Urothelium cell line (cell line): ENCODE results near the gene PTPN20.
"Not testable (repeated sequence)": the region's sequence is repeated elsewhere in the genome, so short reads cannot be mapped to it uniquely, and the experiment has no call there.

Source experiments
- DNase-seq: peaks from one replicate; pipeline ENCODE4 v3.0.0; 2011; ENCODE audit warnings: low spot score, mixed read lengths
- FAIRE-seq: peaks from 2 replicates; lab custom pipeline; 2011; peaks lifted over from hg19 to GRCh38; lab: Jason Lieb, UNC

Gene PTPN20

DNA sequence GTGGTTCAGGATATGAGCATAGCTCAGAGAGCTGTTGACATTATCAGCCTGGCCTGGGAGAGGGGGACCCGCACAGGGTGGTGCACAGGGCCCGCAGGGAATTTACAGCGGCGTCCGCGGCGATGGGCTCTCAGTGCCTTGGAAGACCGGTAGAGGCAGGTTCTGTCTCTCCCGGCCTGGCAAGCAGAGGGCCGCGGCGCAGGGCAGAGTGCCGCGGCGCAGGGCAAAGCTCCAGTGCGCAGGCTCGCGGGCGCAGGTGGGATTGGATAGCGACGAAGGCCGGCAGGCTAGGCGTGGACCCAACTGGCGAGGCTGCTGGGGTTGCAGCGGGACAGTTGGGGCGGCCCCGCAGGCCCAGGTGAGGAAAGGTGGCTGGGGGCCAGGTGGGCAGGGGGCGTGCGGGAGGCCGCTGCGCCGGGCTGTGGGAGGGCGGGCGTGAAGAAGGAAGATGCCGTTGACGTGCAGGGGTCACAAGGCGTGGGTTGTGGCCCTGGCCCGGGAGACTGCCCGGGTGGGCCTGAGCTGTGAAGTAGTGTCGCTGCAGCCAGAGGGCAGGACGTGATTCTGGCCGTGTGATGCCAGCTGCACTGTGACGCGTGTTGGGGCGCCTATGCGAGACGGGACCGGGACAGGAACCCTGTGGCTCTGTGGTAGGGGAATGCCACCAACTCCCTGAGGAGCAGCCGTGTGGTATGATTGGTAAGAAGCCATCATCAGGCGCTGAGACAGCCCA is at the start of gene PTPN20:
Gene PTPN20 (plus strand): TSS at position 285 of the 733 bp plus-strand sequence. CDS start 21,072 bp downstream, outside the sequence.
- not testable (repeated sequence) for FAIRE-seq, DNase-seq

- not testable (repeated sequence) for DNase-seq, FAIRE-seq
Observed at GRCh38 chr10:46869716-46870115, 41.5 kb upstream of the PTPN20 start.

DNA sequence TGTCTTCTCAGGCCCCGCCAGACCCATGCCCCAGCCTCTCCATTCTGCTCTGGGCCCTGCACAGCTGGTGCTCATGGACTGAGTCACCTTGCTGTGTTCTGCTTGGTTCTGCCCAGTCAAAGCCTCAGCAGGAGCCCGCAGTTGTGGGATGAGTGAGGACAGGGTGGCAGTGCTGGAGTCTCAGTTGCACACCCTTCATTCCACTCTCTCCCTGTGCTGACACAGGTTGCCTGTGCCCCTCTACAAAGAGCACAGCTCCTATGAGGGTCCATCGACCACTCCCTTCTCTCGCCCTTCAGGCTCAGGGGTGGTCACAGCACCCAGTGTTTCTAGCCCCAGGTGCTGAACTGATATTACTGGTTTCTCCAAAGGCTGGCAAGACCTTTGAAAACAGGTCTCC is 39.6 kb upstream of the PTPN20 start:
- not testable (repeated sequence) for DNase-seq, FAIRE-seq

GRCh38 chr10:46875304-46875703 is 35.9 kb upstream of the PTPN20 start:
- DNase-seq, FAIRE-seq: not testable (repeated sequence)

DNA sequence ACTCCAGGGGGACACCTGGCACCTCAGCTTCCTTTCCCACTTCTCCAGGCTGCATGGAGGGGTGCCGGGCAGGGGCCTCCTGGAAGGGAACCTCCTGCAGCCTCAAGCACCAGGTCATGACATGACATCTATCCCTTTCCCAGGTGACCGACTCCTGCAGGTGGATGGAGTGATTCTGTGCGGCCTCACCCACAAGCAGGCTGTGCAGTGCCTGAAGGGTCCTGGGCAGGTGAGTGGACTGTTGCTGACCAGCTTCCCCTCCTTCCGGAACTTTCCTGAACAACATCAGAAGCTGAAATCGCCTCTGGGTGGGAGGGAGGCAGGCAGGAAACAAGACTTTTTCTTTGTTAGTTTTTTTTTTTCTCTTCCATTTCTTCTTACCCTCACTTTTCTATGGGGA is 34.5 kb upstream of the PTPN20 start:
- DNase-seq, FAIRE-seq: not testable (repeated sequence)

- not testable (repeated sequence) for FAIRE-seq, DNase-seq
Observed at GRCh38 chr10:46878761-46879160, 32.5 kb upstream of the PTPN20 start.

DNA sequence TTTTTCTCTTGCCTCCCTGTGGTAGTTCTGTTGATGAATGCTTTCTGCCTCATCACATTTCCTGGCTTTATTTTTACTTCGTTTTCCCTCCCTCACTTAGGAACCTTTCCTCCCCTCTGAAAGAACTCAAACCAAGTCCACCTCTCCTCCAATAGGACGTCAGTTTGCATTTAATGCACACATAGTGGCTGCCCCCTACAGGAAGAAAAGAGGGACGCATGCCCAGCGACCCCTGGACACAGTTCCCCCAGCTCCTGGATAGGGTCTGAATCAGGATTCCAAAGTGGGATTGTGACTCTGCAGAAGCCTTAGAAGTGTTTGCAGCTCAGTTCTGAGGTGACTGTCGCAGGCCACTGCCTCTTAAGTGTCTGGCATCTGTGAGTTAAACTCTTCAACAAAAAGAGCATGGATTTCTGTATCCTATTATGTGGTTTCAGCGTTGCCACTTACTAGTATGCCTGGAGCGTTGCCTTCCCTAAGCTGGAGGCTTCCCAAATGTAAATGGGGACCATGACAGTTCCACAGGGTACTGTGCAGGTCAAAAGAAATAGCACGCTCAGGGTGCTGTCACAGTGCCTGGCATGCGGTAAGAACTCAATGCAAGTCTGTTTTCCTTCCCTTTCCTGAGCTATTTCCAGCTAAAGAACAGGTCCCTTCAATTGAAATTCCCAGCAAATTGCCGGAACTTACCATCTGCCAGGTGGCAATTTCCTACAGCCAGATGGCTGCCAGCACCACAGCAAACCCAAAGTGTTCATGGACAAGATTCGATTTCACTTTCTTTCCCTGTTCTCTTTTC is 20.2 kb upstream of the PTPN20 start:
- not testable (repeated sequence) for FAIRE-seq, DNase-seq

DNA sequence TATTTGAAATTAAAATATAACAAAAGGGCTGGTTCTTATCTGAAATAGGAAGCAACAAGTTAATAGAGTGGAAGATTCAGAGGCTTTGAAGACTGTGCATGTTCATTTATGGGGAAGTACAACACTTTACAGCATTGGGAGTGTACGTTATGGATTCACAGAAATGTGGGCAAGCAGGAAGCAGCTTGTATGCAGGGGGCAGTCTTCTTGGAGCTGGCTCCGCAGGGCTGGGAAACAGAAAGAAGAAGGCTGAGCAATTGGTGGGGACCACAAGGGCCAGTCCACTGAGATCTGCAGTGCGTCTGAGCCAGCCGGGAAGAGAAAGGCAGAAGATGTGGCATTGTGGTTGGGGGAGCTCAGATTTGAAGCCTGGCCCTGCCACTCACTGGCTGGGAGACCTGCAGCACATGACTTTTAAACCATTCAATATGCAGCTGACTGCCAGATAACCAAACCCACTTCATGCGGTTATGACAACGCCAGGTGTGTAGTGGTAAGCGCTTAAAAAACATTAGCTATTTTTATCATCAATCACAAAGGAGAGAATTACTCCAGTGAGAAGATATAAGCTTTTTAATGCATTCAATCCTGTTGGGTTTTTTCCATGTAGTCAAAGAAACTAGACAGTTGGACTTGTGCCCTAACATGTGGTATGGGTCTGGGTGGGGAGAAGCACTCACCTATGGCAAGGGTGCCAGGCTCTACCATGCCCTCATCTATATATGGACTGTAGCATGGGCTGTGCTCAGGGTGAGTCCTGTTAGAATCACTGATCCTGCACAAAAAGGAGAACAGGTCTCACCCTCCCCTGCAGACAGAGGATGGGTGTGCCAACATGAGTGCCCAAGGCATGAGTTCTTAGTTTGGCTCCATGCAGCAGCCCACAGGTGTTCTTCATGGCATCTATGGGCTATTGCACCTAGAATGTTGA is 14.2 kb upstream of the PTPN20 start:
- not testable (repeated sequence) for FAIRE-seq, DNase-seq

DNA sequence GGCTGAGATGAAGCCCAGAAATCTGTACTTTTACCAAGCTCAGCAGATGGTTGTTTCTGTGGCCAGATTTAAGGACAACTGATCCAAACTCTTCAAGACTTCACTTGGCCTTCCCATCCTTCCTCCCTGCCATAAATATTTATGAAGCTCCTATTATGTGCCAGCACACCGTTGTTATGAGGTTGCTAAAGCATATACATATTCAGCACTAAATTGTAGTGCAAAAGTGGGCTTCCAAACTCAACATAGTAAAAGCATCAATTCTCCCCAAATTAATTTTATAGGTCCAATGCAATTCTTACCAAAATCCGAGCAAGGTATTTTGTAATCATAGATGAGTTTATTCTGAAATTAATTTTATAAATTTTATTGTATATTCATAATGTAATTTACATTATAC is 10.0 kb upstream of the PTPN20 start:
- DNase-seq, FAIRE-seq: not testable (repeated sequence)

- FAIRE-seq, DNase-seq: not testable (repeated sequence)
Observed at GRCh38 chr10:46903874-46904273, 7.4 kb upstream of the PTPN20 start.

- FAIRE-seq, DNase-seq: not testable (repeated sequence)
Observed at GRCh38 chr10:46906359-46906758, 4.9 kb upstream of the PTPN20 start.

DNA sequence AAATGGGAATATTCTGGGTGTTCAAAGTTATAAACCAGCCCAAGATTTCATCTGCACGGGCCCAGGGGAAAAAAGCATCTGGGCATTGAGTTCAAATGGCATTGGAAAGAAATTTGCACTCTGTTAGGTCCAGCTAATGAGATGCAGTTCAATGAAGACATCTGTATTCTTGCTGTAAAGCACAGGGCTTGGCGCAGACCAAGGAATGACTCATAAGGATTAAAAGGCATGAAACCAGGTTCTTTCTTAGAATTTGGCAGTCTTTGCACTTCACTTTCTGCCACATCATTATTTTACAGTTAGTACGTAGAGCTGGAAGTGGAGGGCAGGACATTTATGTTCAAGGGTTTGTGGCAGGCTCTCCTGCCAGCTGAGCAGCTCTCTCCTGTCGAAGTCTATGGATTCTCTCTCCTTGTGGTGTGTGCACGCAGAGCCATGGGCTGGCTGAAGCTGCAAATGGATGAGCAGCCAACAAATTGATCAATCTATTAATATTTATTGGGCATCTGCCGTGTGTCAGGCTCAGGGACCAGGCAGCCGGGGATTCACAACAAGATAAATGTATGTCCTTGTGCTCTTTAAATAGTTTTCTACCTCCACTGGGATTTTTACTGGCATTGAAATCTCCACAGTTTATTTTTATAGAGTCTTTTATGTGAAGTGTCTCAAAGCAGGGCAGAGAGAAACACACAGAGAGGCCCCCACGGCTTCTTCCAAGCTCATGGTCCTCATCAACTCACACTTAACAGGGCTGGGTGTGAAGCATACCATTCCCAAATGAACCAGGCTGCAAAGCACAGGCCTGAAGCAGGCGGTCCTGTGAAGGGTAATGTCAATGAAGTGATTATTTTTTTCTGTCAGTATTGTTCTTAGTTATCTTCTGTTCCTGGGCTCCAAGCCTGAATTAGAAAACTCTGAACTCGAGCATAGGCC is 3.8 kb upstream of the PTPN20 start:
- not testable (repeated sequence) for FAIRE-seq, DNase-seq

DNA sequence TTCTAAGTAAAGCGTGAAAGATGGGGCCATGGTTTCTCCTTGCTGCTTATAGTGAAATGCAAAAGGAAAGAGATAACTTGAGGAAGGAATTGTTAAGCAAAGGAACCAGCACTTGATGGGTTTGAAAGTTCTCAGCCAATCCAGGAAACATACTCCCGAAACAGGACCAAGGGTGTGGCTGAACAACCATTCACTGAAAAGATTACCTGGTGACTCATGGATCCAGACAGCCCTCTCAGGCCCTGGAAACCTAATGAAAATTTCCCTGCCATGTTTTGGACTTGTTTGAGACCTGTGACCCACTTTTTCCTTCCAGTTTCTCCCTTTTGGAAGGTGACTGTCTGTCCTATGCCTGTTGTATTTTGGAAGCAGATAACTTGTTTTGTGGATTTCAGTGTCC is 11.3 kb downstream of the PTPN20 start:
- FAIRE-seq, DNase-seq: not testable (repeated sequence)

GRCh38 chr10:46925156-46925555 is 13.9 kb downstream of the PTPN20 start:
- DNase-seq, FAIRE-seq: not testable (repeated sequence)

DNA sequence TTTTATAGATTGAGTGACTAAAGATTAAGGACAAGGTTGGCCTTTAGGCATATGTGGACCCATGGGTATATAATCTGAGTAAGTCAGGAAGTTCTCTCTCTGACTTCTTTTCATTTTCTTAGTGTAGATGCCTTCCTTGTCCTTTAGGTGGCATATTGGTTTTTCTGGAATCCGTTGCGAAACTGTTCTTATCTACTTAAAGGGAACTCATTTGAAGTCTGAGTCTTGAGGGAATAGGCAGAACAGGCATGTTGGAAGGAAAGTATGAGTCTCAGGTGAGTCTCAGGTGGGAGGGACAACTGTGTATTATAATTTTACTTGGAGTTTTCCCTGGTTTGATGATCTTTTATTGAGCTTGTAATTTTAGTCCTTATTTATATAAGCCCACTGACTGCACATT is 14.6 kb downstream of the PTPN20 start:
- not testable (repeated sequence) for DNase-seq

GRCh38 chr10:46928810-46929209 is 17.6 kb downstream of the PTPN20 start:
- not testable (repeated sequence) for FAIRE-seq, DNase-seq

More for the DNA sequence above, 14.6 kb downstream of the PTPN20 start:
- not testable (repeated sequence) for FAIRE-seq

DNA sequence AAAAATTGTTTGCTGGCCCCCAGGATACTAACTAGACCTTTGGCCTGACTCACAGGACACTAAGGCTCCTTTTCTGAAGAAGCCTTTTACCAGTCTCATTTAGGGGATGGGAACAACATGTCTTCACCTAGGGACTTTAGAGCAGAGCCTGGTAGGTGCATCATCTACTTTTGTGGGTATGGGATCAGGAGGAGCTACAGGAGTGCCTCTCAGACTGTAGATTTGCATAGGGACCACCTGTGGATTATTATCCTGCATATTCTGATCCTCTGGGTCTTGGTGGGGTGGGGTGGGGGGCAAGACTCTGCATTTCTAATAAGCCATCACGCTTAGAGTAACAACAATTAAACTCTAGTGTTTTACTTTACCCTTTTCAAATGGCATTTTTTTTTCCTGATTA is 21.2 kb downstream of the PTPN20 start:
- FAIRE-seq, DNase-seq: not testable (repeated sequence)

GRCh38 chr10:46941091-46941490 is 29.9 kb downstream of the PTPN20 start:
- DNase-seq, FAIRE-seq: not testable (repeated sequence)
